ENCODE data around the gene PCDHGA8.

Gene PCDHGA8

GRCh38 chr5:141437221-141437620 is 44.8 kb downstream of the PCDHGA8 start:
- no peak for DNase-seq

GRCh38 chr5:141439411-141440141 is 47.1 kb downstream of the PCDHGA8 start:
- DNase-seq = no peak

GRCh38 chr5:141440341-141440740 is 47.9 kb downstream of the PCDHGA8 start:
- no peak for DNase-seq

GRCh38 chr5:141441571-141442170 is 49.2 kb downstream of the PCDHGA8 start:
- DNase-seq = no peak

All from NCI-H1694 treated with DMSO at 0.1 percent for 48 hours (cell line).